ENCODE results near the gene LRRTM3.

Gene LRRTM3

DNA sequence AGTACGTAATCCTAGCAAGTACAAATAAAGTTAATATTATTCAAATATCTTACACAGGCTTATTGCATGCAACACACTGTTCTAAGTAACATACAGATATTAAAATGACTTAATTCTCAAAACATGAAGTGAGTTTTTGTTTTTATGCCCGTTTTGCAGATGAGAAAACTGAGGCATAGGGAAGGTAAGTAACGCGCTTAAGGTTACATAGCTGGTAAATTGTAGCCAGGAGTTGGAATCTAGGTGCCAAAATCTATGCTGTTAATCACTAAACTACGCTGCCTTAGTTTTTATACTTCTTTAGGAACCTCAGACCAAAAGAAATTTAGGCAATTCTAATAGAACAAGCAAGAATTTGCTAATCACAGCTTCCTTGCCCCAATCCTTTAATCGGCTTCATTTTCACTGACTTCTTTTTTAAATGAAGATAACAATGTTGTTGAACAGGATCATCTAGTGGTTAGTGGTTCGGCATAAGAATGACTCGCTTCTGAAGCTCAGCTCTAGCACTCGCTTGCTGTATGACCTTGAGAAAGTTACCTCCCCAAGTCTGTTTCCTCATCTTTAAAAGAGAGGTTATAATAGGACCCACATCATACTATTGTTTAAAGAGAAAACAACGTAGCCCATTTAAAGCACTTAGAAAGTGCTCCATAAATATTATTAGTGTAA is 1.0 kb upstream of the LRRTM3 start:
- Mint-ChIP-seq H3K27me3 (peaks cover 12% of the 10 kb centered on the region), H3K9me3 (peaks cover 4% of the 10 kb centered on the region), H3K4me3 (no peak overlapping the region), H3K27ac (ENCODE audit: low read depth) (no peak overlapping the region), H3K36me3 (ENCODE audit: insufficient read depth) (no peaks in the 10 kb centered on the region), H3K4me1 (no peaks in the 10 kb centered on the region)
- no peak for DNase-seq (ENCODE audit: low spot score in 2 of 2)
- ATAC-seq (replicated peaks; ENCODE audit: extremely low read depth, poor library complexity, severe bottlenecking), result no peak

DNA sequence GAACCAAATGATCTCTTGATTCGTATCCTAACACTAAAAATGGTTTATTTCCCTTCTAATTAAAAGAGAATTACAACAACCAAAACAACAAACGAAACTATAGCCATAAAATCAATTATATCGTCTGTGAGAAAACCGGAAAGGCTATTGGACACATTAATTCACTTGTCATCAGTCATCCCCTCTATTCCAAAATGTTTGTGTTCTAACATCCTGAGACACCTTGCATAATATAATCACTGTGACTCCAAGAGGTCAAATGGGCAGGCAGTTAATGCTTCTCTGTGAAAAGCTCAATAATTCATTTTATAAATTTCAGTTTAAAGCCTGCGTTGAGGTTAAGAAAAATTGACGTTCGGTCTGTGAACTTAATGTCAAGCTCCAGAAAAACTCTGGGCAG is 463 bp upstream of the LRRTM3 start:
- ATAC-seq (replicated peaks; ENCODE audit: extremely low read depth, poor library complexity, severe bottlenecking), result no peak
- Mint-ChIP-seq H3K4me1 (no peaks in the 10 kb centered on the region), H3K27me3 (peaks cover 12% of the 10 kb centered on the region), H3K36me3 (ENCODE audit: insufficient read depth) (no peaks in the 10 kb centered on the region), H3K4me3 (no peak overlapping the region), H3K9me3 (peaks cover 4% of the 10 kb centered on the region), H3K27ac (ENCODE audit: low read depth) (no peak overlapping the region)
- DNase-seq (ENCODE audit: low spot score in 2 of 2), result no peak

DNA sequence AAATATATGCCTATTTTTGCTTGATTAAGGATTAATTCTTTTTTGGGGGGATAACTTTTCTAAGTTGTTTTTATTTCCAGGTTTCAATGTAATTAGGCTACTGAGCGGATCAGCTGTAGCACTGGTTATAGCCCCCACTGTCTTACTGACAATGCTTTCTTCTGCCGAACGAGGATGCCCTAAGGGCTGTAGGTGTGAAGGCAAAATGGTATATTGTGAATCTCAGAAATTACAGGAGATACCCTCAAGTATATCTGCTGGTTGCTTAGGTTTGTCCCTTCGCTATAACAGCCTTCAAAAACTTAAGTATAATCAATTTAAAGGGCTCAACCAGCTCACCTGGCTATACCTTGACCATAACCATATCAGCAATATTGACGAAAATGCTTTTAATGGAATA is 1.0 kb downstream of the LRRTM3 start:
- H3K9me3 Mint-ChIP-seq, result no peaks in the 10 kb centered on the region
- DNase-seq (ENCODE audit: low spot score in 2 of 2) (no peak), ATAC-seq (replicated peaks; ENCODE audit: extremely low read depth, poor library complexity, severe bottlenecking) (no peak)
- peaks cover 12% of the 10 kb centered on the region for H3K27me3 Mint-ChIP-seq
- no peaks in the 10 kb centered on the region for H3K36me3 Mint-ChIP-seq (ENCODE audit: insufficient read depth)
- no peak overlapping the region for H3K27ac Mint-ChIP-seq (ENCODE audit: low read depth)
- H3K4me1 Mint-ChIP-seq, result no peaks in the 10 kb centered on the region
- no peak overlapping the region for H3K4me3 Mint-ChIP-seq

DNA sequence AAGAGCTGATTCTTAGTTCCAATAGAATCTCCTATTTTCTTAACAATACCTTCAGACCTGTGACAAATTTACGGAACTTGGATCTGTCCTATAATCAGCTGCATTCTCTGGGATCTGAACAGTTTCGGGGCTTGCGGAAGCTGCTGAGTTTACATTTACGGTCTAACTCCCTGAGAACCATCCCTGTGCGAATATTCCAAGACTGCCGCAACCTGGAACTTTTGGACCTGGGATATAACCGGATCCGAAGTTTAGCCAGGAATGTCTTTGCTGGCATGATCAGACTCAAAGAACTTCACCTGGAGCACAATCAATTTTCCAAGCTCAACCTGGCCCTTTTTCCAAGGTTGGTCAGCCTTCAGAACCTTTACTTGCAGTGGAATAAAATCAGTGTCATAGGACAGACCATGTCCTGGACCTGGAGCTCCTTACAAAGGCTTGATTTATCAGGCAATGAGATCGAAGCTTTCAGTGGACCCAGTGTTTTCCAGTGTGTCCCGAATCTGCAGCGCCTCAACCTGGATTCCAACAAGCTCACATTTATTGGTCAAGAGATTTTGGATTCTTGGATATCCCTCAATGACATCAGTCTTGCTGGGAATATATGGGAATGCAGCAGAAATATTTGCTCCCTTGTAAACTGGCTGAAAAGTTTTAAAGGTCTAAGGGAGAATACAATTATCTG is 1.6 kb downstream of the LRRTM3 start:
- DNase-seq (ENCODE audit: low spot score in 2 of 2) (no peak), ATAC-seq (replicated peaks; ENCODE audit: extremely low read depth, poor library complexity, severe bottlenecking) (no peak)
- Mint-ChIP-seq H3K4me3 (no peak overlapping the region), H3K4me1 (no peaks in the 10 kb centered on the region), H3K36me3 (ENCODE audit: insufficient read depth) (no peaks in the 10 kb centered on the region), H3K27me3 (peaks cover 12% of the 10 kb centered on the region), H3K9me3 (no peaks in the 10 kb centered on the region), H3K27ac (ENCODE audit: low read depth) (no peak overlapping the region)

DNA sequence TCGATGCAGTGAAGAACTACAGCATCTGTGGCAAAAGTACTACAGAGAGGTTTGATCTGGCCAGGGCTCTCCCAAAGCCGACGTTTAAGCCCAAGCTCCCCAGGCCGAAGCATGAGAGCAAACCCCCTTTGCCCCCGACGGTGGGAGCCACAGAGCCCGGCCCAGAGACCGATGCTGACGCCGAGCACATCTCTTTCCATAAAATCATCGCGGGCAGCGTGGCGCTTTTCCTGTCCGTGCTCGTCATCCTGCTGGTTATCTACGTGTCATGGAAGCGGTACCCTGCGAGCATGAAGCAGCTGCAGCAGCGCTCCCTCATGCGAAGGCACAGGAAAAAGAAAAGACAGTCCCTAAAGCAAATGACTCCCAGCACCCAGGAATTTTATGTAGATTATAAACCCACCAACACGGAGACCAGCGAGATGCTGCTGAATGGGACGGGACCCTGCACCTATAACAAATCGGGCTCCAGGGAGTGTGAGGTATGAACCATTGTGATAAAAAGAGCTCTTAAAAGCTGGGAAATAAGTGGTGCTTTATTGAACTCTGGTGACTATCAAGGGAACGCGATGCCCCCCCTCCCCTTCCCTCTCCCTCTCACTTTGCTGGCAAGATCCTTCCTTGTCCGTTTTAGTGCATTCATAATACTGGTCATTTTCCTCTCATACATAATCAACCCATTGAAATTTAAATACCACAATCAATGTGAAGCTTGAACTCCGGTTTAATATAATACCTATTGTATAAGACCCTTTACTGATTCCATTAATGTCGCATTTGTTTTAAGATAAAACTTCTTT is 2.3 kb downstream of the LRRTM3 start:
- DNase-seq (ENCODE audit: low spot score in 2 of 2) (no peak), ATAC-seq (replicated peaks; ENCODE audit: extremely low read depth, poor library complexity, severe bottlenecking) (no peak)
- Mint-ChIP-seq H3K27ac (ENCODE audit: low read depth) (no peak overlapping the region), H3K4me1 (no peaks in the 10 kb centered on the region), H3K36me3 (ENCODE audit: insufficient read depth) (no peaks in the 10 kb centered on the region), H3K9me3 (no peaks in the 10 kb centered on the region), H3K27me3 (peaks cover 12% of the 10 kb centered on the region), H3K4me3 (no peak overlapping the region)

DNA sequence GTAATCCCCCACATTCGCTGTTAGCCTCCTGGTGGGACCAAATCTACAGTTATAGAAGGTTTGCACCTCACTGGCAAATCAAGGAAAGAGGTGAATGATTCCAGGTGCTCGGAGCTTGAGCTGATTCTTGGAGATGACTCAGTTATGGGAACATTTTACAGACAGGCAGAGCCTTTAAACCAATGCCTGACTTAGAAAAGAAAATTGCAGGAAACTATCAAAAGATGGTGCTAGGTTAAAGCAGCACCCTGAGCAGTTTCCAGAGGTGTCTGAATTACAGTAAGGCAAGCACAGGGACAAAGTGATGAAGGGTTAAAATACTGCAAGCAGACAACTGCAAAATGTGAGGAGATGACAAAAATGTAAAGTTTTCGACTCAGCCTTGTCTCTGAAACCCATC is 2.9 kb downstream of the LRRTM3 start:
- H3K9me3 Mint-ChIP-seq, result no peaks in the 10 kb centered on the region
- H3K27ac Mint-ChIP-seq (ENCODE audit: low read depth), result no peak overlapping the region
- no peak for DNase-seq (ENCODE audit: low spot score in 2 of 2)
- no peaks in the 10 kb centered on the region for H3K36me3 Mint-ChIP-seq (ENCODE audit: insufficient read depth)
- H3K4me1 Mint-ChIP-seq, result no peaks in the 10 kb centered on the region
- H3K4me3 Mint-ChIP-seq, result no peak overlapping the region
- no peak for ATAC-seq (replicated peaks; ENCODE audit: extremely low read depth, poor library complexity, severe bottlenecking)
- peaks cover 12% of the 10 kb centered on the region for H3K27me3 Mint-ChIP-seq

DNA sequence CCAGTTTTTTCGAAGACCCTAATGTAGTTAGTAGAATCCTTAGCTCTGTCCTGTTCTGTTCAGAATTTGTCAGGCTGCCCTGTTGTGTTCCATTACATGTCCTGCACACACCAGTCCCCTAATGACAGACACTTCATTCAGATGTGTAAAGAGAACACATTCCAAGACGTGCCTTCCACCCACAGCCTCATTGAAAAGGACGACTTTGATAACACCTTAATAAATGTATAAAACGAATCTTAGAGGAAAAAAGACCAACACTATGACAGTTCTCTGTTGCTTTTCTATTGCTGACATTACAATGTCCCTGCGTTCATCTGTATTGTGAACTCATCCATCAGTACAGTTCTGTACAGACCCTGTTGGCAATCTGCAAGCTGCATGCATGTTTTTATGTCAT is 3.5 kb downstream of the LRRTM3 start:
- Mint-ChIP-seq H3K9me3 (no peaks in the 10 kb centered on the region), H3K4me1 (no peaks in the 10 kb centered on the region), H3K4me3 (no peak overlapping the region), H3K27ac (ENCODE audit: low read depth) (no peak overlapping the region), H3K36me3 (ENCODE audit: insufficient read depth) (no peaks in the 10 kb centered on the region), H3K27me3 (peaks cover 12% of the 10 kb centered on the region)
- ATAC-seq (replicated peaks; ENCODE audit: extremely low read depth, poor library complexity, severe bottlenecking) (no peak), DNase-seq (ENCODE audit: low spot score in 2 of 2) (no peak)

DNA sequence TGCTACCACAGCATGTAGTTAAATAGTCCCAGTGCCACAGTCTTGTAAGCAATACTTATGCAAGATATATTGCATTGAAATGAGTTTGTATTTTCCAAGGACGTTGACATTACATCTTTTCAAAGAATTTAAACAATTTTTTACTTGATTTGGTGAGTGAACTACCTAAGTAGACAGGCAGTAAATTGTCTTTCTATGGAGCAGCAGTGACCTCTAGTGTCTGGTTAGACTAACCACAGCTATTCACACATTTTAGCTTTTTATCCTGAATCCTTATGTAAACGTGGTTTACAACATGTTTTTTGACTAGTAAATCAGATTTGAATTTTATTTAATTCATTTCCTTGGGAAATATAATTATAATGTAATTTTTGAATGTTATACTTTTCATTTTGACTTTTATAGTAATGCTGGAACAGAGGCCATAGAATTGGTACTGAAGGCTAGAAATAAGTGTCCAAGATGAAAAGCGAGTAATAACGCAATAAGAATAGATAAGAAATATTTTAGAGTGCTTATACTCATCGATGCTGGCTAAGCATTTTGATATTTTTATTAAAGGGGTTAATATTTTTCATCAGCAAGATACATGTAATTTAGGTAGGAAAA is 5.6 kb downstream of the LRRTM3 start:
- no peaks in the 10 kb centered on the region for H3K36me3 Mint-ChIP-seq (ENCODE audit: insufficient read depth)
- DNase-seq (ENCODE audit: low spot score in 2 of 2) (no peak), ATAC-seq (replicated peaks; ENCODE audit: extremely low read depth, poor library complexity, severe bottlenecking) (no peak)
- no peaks in the 10 kb centered on the region for H3K9me3 Mint-ChIP-seq
- no peaks in the 10 kb centered on the region for H3K4me1 Mint-ChIP-seq
- H3K27ac Mint-ChIP-seq (ENCODE audit: low read depth), result no peak overlapping the region
- H3K27me3 Mint-ChIP-seq, result peaks cover 12% of the 10 kb centered on the region
- H3K4me3 Mint-ChIP-seq, result no peak overlapping the region

DNA sequence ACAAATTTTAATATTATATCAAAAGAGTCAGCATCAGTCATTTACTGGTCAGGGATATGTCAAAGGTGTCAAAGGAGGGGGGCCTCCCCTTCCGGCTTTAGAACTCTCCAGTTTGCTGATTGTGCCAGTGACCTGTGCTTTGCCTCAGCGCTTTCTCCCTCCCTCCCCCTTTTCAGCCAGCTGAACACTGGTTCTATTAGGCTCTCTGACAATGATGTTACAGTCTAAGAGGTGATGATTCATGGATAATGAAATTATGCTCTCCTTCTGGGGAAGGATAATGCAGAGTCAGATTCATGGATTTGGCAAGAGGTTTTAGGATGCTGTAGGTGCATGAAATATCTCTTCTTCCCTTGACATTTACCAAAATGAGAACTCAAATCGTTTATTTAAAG is 6.1 kb downstream of the LRRTM3 start:
- Mint-ChIP-seq H3K27me3 (peaks cover 12% of the 10 kb centered on the region), H3K4me3 (no peak overlapping the region), H3K9me3 (no peaks in the 10 kb centered on the region), H3K36me3 (ENCODE audit: insufficient read depth) (no peaks in the 10 kb centered on the region), H3K27ac (ENCODE audit: low read depth) (no peak overlapping the region), H3K4me1 (no peaks in the 10 kb centered on the region)
- no peak for DNase-seq (ENCODE audit: low spot score in 2 of 2)
- ATAC-seq (replicated peaks; ENCODE audit: extremely low read depth, poor library complexity, severe bottlenecking), result no peak

DNA sequence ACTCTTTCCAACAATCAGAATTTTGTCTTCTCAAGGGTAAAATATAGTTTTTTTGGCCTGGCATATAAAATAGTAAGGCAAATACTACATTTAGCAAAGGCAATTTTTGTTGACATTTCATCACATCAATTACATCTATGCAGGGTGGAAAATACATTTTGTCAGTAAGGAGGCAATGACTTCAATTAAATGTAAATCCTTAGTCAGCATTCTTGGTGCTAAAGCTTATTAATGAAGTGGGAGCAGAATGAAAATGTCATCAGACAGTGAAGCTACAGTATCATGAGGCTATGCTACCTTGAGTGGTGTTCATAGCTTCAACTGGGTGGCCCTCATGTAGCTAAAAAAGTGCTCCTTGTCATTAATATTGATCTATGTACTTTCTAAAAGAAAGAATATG is 8.9 kb downstream of the LRRTM3 start:
- DNase-seq (ENCODE audit: low spot score in 2 of 2) (no peak), ATAC-seq (replicated peaks; ENCODE audit: extremely low read depth, poor library complexity, severe bottlenecking) (no peak)
- Mint-ChIP-seq H3K4me3 (no peak overlapping the region), H3K27ac (ENCODE audit: low read depth) (no peak overlapping the region), H3K27me3 (no peaks in the 10 kb centered on the region), H3K36me3 (ENCODE audit: insufficient read depth) (no peaks in the 10 kb centered on the region), H3K9me3 (peaks cover 13% of the 10 kb centered on the region), H3K4me1 (no peaks in the 10 kb centered on the region)

DNA sequence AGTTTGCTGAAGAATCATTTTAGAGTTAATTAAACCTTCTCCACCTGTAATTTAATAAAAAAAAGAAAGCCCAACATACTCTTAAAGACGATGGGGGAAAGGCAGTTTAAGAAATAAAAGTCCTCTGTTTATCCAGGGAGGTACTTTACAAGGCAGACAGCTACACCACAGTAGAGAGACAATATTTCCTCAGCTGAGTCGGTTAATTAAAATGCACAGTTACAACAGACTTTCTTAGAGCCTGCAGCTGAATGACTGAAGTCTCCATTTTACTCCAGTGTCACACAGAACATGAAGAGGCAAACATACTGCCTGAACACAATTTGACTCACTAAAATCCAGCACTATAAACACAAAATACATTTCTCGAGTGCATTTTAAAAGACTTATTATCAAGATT is 15.1 kb downstream of the LRRTM3 start:
- ATAC-seq (replicated peaks; ENCODE audit: extremely low read depth, poor library complexity, severe bottlenecking), result no peak
- no peak for DNase-seq (ENCODE audit: low spot score in 2 of 2)
- Mint-ChIP-seq H3K4me1 (no peaks in the 10 kb centered on the region), H3K36me3 (ENCODE audit: insufficient read depth) (peaks cover 2% of the 10 kb centered on the region), H3K27ac (ENCODE audit: low read depth) (no peak overlapping the region), H3K9me3 (peaks cover 23% of the 10 kb centered on the region), H3K4me3 (no peak overlapping the region), H3K27me3 (no peaks in the 10 kb centered on the region)

DNA sequence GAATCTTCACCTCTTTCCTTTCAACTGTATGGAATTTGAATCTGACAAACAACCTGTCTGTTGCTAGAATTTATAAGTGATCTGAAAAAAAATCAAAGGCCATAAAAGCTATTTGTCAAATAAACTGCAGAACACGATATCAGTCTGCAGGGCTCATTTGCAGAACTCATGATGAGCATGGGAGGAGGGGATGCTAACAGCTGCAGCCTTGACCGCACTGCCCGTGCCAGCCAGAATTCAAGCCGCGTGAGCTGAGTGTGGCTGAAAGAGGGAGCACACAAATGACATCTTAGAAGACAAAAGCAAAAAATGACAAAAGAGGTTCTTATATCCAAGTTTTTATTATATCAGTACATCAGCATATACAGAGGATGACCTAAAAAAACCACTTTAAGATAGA is 15.7 kb downstream of the LRRTM3 start:
- DNase-seq (ENCODE audit: low spot score in 2 of 2), result no peak
- H3K27ac Mint-ChIP-seq (ENCODE audit: low read depth), result no peak overlapping the region
- peaks cover 2% of the 10 kb centered on the region for H3K36me3 Mint-ChIP-seq (ENCODE audit: insufficient read depth)
- no peaks in the 10 kb centered on the region for H3K4me1 Mint-ChIP-seq
- H3K27me3 Mint-ChIP-seq, result no peaks in the 10 kb centered on the region
- H3K4me3 Mint-ChIP-seq, result no peak overlapping the region
- ATAC-seq (replicated peaks; ENCODE audit: extremely low read depth, poor library complexity, severe bottlenecking), result no peak
- peaks cover 23% of the 10 kb centered on the region for H3K9me3 Mint-ChIP-seq

All from central memory CD8-positive, alpha-beta T cell (primary cell).